Measurements from ENCODE around the gene STMN3. TPM values are rescaled to one million over a fixed set of nuclear protein-coding genes. Genes with fewer than 3 reads are reported as not detected.

The STMN3 gene
- total RNA-seq, 1 experiment from 2014 or later: 138 TPM

DNA sequence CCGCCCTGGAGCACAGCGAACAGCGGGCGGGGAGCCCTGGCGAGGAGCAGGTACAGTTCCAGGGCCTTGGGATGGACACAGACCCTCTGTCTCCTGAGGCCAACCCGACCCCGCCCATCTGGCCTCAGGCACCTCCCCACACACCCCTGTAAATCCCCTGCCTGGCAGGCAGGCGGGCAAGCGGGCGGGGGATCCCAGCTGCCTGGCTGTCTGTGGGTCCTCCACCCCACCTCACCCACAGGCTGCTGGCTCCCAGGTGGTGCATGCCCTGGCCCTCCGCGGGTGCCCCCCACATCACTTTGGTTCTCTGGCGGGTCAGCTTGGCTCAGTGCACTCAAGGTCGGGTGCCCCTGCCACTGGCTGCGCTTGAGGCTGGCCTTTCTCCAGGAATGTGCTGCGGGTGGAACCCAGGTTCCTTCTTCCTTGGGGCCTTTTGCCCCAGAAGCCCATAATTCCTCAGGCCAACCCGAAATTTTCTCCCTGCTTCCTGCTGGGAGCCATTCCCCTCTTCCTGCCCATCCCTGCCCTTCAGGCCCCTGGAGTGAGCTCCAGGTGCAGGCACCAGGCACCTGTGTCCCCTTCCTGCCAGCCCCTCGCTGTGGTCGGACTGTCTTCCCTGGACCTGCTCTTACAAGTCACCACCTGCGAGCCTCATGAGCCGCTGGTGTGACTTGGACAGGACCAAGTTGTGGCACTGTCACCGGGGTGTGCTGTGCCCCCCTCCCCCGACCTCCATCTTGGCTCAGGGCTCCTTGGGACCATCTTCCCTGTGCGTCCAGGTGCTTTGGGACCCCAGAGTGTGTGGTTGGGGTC, 37.9 kb upstream of the STMN3 start:
- H3K9me3 ChIP-seq (ENCODE audit: control insufficient read depth in 1 of 2, insufficient read depth in 1 of 2, low read depth in 1 of 2, low read length in 2 of 2): no peaks in the 10 kb centered on the region
- ChIA-PET POLR2A (interaction anchor here (1.8 kb wide), 1 partner anchor 9 kb away, joined by 7 read pairs; no protein-coding TSS in a partner anchor), RAD21 (ENCODE audit: low non-redundant PET in 1 of 2, low total read pairs in 2 of 2, uncharacterized antibody in 2 of 2, unreplicated experiment in 2 of 2) (no interaction called here), CTCF (no interaction called here)
- H3K4me2 ChIP-seq (ENCODE audit: low read length): no peak overlapping the region
- ATAC-seq: no peak
- no peak for TF ChIP-seq TCF7L2 (IDR thresholded peaks at IDR 0.05; ENCODE audit: borderline replicate concordance, extremely low read depth, insufficient read depth, insufficient read length)
- TF ChIP-seq POLR2AphosphoS5 (IDR thresholded peaks at IDR 0.05; ENCODE audit: low read depth, low read length): peak; percentile 18
- TF ChIP-seq YY1 (IDR thresholded peaks at IDR 0.05; ENCODE audit: extremely low read depth, insufficient replicate concordance, low read depth, low read length): no peak
- H3K4me3 ChIP-seq (replicated peaks in 1 of 2; ENCODE audit: low read depth in 1 of 2, low read length in 2 of 2): no peak overlapping the region
- no peak overlapping the region for H3K9ac ChIP-seq (ENCODE audit: low read length)
- H3K4me1 ChIP-seq (ENCODE audit: control insufficient read depth in 1 of 2, insufficient read depth in 2 of 2, low read length in 2 of 2): peaks cover 25 to 65% of the 10 kb centered on the region in 2 experiments
- DNase-seq (ENCODE audit: low read depth, low spot score): no peak
- no peaks in the 10 kb centered on the region for H3K27me3 ChIP-seq (ENCODE audit: insufficient read depth, low read length)
- peaks cover 0 to 10% of the 10 kb centered on the region in 2 experiments; a peak in 1 of 4 replicates for H3K36me3 ChIP-seq (ENCODE audit: control insufficient read depth in 1 of 2, insufficient read depth in 2 of 2, low read length in 2 of 2)
- no peak overlapping the region for H2AFZ ChIP-seq (ENCODE audit: low read depth, low read length, poor library complexity, severe bottlenecking)
- intact Hi-C loops (cut with micrococcal nuclease): no loop called here
- BruUV-seq (replicated peaks): no TSS peak
- no peaks in the 10 kb centered on the region for H3K9me2 ChIP-seq (ENCODE audit: insufficient read depth)
- H3K79me2 ChIP-seq (ENCODE audit: insufficient read depth, low read length): no peaks in the 10 kb centered on the region; the same call in 1 of the 2 replicates
- no peaks in the 10 kb centered on the region for H4K20me1 ChIP-seq (ENCODE audit: insufficient read depth)
- H3K27ac ChIP-seq (ENCODE audit: low read depth, low read length): peak overlapping the region; percentile 59; the same call in 1 of the 2 replicates

DNA sequence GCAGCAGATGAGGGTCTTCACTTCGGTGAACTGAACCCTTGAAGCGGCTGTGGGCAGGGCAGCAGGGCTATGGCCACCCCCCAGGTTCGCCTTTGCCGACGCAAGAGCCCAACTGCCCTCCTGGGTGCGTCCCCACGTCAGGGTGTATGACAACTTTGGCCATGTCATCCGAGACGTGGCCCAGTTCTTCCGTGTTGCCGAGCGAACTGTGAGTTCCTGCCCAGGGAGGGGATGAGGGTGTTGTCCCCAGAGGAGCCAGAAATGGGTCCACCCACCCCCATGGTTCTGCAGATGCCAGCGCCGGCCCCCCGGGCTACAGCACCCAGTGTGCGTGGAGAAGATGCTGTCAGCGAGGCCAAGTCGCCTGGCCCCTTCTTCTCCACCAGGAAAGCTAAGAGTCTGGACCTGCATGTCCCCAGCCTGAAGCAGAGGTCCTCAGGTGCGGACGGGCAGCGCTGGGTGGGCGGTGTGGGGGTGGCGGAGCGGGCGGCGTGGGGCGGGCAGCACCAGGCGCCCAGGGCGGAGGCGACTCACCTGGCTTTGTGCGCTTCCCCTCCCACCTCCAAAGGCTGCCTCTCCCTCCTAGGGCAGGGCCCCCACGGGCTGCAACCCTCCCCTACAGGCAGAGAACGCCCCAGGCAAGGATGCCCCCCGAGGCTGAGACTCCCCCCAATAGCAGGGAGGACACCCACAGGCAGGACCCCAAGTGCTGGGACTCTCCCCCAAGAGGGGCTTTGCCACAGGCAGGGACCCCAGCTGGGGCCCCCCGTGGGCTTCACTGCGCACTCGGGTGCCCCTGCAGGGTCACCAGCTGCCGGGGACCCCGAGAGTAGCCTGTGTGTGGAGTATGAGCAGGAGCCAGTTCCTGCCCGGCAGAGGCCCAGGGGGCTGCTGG, 37.0 kb upstream of the STMN3 start:
- Histone ChIP-seq H3K79me2 (ENCODE audit: insufficient read depth, low read length) (peaks cover 8% of the 10 kb centered on the region; the same call in 1 of the 2 replicates), H3K27me3 (ENCODE audit: insufficient read depth, low read length) (no peaks in the 10 kb centered on the region), H3K4me1 (ENCODE audit: control insufficient read depth in 1 of 2, insufficient read depth in 2 of 2, low read length in 2 of 2) (peaks cover 30 to 65% of the 10 kb centered on the region in 2 experiments), H3K9me2 (ENCODE audit: insufficient read depth) (no peaks in the 10 kb centered on the region), H3K4me3 (replicated peaks in 1 of 2; ENCODE audit: low read depth in 1 of 2, low read length in 2 of 2) (no peak overlapping the region), H3K9ac (ENCODE audit: low read length) (no peak overlapping the region), H3K27ac (ENCODE audit: low read depth, low read length) (peak overlapping the region; percentile 59; the same call in 1 of the 2 replicates), H3K36me3 (ENCODE audit: control insufficient read depth in 1 of 2, insufficient read depth in 2 of 2, low read length in 2 of 2) (peaks cover 0 to 13% of the 10 kb centered on the region in 2 experiments; a peak in 1 of 4 replicates), H4K20me1 (ENCODE audit: insufficient read depth) (no peaks in the 10 kb centered on the region), H3K4me2 (ENCODE audit: low read length) (no peak overlapping the region), H3K9me3 (ENCODE audit: control insufficient read depth in 1 of 2, insufficient read depth in 1 of 2, low read depth in 1 of 2, low read length in 2 of 2) (no peaks in the 10 kb centered on the region), H2AFZ (ENCODE audit: low read depth, low read length, poor library complexity, severe bottlenecking) (no peak overlapping the region)
- no peak for DNase-seq (ENCODE audit: low read depth, low spot score)
- ChIA-PET RAD21 (ENCODE audit: low non-redundant PET in 1 of 2, low total read pairs in 2 of 2, uncharacterized antibody in 2 of 2, unreplicated experiment in 2 of 2) (no interaction called here), POLR2A (no interaction called here), CTCF (no interaction called here)
- intact Hi-C loops (cut with micrococcal nuclease): no loop called here
- BruUV-seq (replicated peaks): no TSS peak
- no peak for ATAC-seq
- TF ChIP-seq CEBPB (IDR thresholded peaks at IDR 0.05; ENCODE audit: low read depth): no peak
- TF ChIP-seq FOSL1 (IDR thresholded peaks at IDR 0.05; ENCODE audit: low read depth): no peak
- no peak for TF ChIP-seq EZH2 (IDR thresholded peaks at IDR 0.05)
- TF ChIP-seq YY1 (IDR thresholded peaks at IDR 0.05; ENCODE audit: extremely low read depth, insufficient replicate concordance, low read depth, low read length): no peak
- TF ChIP-seq, protein P1, sequence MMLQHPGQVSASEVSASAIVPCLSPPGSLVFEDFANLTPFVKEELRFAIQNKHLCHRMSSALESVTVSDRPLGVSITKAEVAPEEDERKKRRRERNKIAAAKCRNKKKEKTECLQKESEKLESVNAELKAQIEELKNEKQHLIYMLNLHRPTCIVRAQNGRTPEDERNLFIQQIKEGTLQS (IDR thresholded peaks at IDR 0.05): no peak
- TF ChIP-seq CBX3 (IDR thresholded peaks at IDR 0.05; ENCODE audit: low read depth): no peak
- TF ChIP-seq, protein P2, sequence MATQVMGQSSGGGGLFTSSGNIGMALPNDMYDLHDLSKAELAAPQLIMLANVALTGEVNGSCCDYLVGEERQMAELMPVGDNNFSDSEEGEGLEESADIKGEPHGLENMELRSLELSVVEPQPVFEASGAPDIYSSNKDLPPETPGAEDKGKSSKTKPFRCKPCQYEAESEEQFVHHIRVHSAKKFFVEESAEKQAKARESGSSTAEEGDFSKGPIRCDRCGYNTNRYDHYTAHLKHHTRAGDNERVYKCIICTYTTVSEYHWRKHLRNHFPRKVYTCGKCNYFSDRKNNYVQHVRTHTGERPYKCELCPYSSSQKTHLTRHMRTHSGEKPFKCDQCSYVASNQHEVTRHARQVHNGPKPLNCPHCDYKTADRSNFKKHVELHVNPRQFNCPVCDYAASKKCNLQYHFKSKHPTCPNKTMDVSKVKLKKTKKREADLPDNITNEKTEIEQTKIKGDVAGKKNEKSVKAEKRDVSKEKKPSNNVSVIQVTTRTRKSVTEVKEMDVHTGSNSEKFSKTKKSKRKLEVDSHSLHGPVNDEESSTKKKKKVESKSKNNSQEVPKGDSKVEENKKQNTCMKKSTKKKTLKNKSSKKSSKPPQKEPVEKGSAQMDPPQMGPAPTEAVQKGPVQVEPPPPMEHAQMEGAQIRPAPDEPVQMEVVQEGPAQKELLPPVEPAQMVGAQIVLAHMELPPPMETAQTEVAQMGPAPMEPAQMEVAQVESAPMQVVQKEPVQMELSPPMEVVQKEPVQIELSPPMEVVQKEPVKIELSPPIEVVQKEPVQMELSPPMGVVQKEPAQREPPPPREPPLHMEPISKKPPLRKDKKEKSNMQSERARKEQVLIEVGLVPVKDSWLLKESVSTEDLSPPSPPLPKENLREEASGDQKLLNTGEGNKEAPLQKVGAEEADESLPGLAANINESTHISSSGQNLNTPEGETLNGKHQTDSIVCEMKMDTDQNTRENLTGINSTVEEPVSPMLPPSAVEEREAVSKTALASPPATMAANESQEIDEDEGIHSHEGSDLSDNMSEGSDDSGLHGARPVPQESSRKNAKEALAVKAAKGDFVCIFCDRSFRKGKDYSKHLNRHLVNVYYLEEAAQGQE (IDR thresholded peaks at IDR 0.05; ENCODE audit: low read depth): no peak
- TF ChIP-seq TCF7L2 (IDR thresholded peaks at IDR 0.05; ENCODE audit: borderline replicate concordance, extremely low read depth, insufficient read depth, insufficient read length): no peak
- no peak for TF ChIP-seq POLR2AphosphoS5 (IDR thresholded peaks at IDR 0.05; ENCODE audit: low read depth, low read length)
- no peak for TF ChIP-seq ZFX (IDR thresholded peaks at IDR 0.05)
- no peak for TF ChIP-seq POLR2A (IDR thresholded peaks at IDR 0.05; ENCODE audit: borderline replicate concordance, extremely low read depth, insufficient read depth, insufficient read length)
- no peak for TF ChIP-seq ZNF274 (IDR thresholded peaks at IDR 0.05; ENCODE audit: low read depth, low read length)
- TF ChIP-seq, protein P3, sequence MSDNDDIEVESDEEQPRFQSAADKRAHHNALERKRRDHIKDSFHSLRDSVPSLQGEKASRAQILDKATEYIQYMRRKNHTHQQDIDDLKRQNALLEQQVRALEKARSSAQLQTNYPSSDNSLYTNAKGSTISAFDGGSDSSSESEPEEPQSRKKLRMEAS (IDR thresholded peaks at IDR 0.05): no peak
